Measurements from ENCODE around the gene MYH6.
A peak's percentile ranks its signal among the peaks of the same experiment; 100 is the strongest.

GRCh38 chr14:23379366-23380196 is 28.5 kb downstream of the MYH6 start:
- TF ChIP-seq POLR2AphosphoS5 (IDR thresholded peaks at IDR 0.05; ENCODE audit: low read depth, low read length), result no peak
- TF ChIP-seq REST (IDR thresholded peaks at IDR 0.05; ENCODE audit: insufficient read depth in 1 of 2, low read depth in 2 of 2, low read length in 1 of 2), result no peak
- peak; percentile 91 for TF ChIP-seq CTCF (IDR thresholded peaks at IDR 0.05)
